SH-SY5Y (cell line): ENCODE results near the gene NUDT8.

Experiments
- GATA2 ChIP-seq: IDR thresholded peaks from 2 replicates; pipeline ENCODE4 v1.6.1; 2011; ENCODE audit warnings: mild to moderate bottlenecking, low read depth, low read length
- GATA3 ChIP-seq: IDR thresholded peaks from 2 replicates; pipeline ENCODE4 v1.6.1; 2011; ENCODE audit warnings: low read depth, mild to moderate bottlenecking, low read length, moderate library complexity

GRCh38 chr11:67608486-67608885 lies 21.3 kb downstream of the NUDT8 start:
- TF ChIP-seq GATA3 (no peak), GATA2 (no peak)
